ENCODE measurements around the gene CTXND1. TPM values are rescaled to one million over a fixed set of nuclear protein-coding genes. Genes with fewer than 3 reads are reported as not detected.

The CTXND1 gene
- total RNA-seq, 1 experiment from 2014 or later = 0.04 TPM

GRCh38 chr15:80179025-80179759 is 72.8 kb downstream of the CTXND1 start (continued):
- TF ChIP-seq ZBTB43 (CRISPR knock-in tag; IDR thresholded peaks at IDR 0.05) (no peak), PRDM15 (CRISPR knock-in tag; IDR thresholded peaks at IDR 0.05) (no peak), GTF2I (CRISPR knock-in tag; conservative IDR thresholded peaks at IDR 0.05) (no peak), MAX (CRISPR knock-in tag; IDR thresholded peaks at IDR 0.05) (no peak), MYBL2 (CRISPR knock-in tag; IDR thresholded peaks at IDR 0.05) (no peak)

- Mint-ChIP-seq H3K4me1 (no peaks in the 10 kb centered on the region), H3K9me3 (no peaks in the 10 kb centered on the region; the same call in 1 of the 2 replicates), H3K36me3 (peaks cover 12% of the 10 kb centered on the region), H3K27ac (no peak overlapping the region), H3K27me3 (ENCODE audit: low read depth) (no peaks in the 10 kb centered on the region), H3K4me3 (no peak overlapping the region)
- CTCF ChIA-PET = no interaction called here
- TF ChIP-seq NFATC4 (CRISPR knock-in tag; IDR thresholded peaks at IDR 0.05) (no peak), JUN (CRISPR knock-in tag; IDR thresholded peaks at IDR 0.05) (no peak), CDX4 (CRISPR knock-in tag; IDR thresholded peaks at IDR 0.05; ENCODE audit: borderline replicate concordance) (no peak), ZNF121 (CRISPR knock-in tag; IDR thresholded peaks at IDR 0.05) (no peak), NR1H2 (CRISPR knock-in tag; IDR thresholded peaks at IDR 0.05) (no peak), TEAD4 (CRISPR knock-in tag; IDR thresholded peaks at IDR 0.05) (no peak), ATF2 (CRISPR knock-in tag; IDR thresholded peaks at IDR 0.05; ENCODE audit: borderline replicate concordance, low read depth) (no peak), ZNF425 (CRISPR knock-in tag; conservative IDR thresholded peaks at IDR 0.05) (no peak)
- DNase-seq (ENCODE audit: low spot score) (no peak), ATAC-seq (no peak)
- POLR2A ChIA-PET = interaction anchor here (1.2 kb wide), 1 partner anchor 9 kb away, joined by 4 read pairs; no protein-coding TSS in a partner anchor
These were observed 74.9 kb downstream of the CTXND1 start for GRCh38 chr15:80177156-80177555.

GRCh38 chr15:80176443-80176842 is 75.6 kb downstream of the CTXND1 start:
- POLR2A ChIA-PET = no interaction called here
- no peak for ATAC-seq
- CTCF ChIA-PET = no interaction called here
- TF ChIP-seq ZNF219 (CRISPR knock-in tag; IDR thresholded peaks at IDR 0.05; ENCODE audit: borderline replicate concordance) (no peak), ERG (CRISPR knock-in tag; IDR thresholded peaks at IDR 0.05) (no peak), IRF2 (CRISPR knock-in tag; IDR thresholded peaks at IDR 0.05; ENCODE audit: borderline replicate concordance, low read depth) (no peak), ATF6 (CRISPR knock-in tag; IDR thresholded peaks at IDR 0.05) (no peak), PRRX2 (CRISPR knock-in tag; IDR thresholded peaks at IDR 0.05) (no peak)

More at GRCh38 chr15:80176443-80176842, 75.6 kb downstream of the CTXND1 start:
- H3K9me3 Mint-ChIP-seq = no peaks in the 10 kb centered on the region; the same call in 1 of the 2 replicates
- H3K36me3 Mint-ChIP-seq = peaks cover 10% of the 10 kb centered on the region
- no peak for DNase-seq (ENCODE audit: low spot score)
- no peaks in the 10 kb centered on the region for H3K4me1 Mint-ChIP-seq
- no peak overlapping the region for H3K4me3 Mint-ChIP-seq
- H3K27me3 Mint-ChIP-seq (ENCODE audit: low read depth) = no peaks in the 10 kb centered on the region
- H3K27ac Mint-ChIP-seq = no peak overlapping the region; the same call in 1 of the 2 replicates

Measured in WTC11 (cell line).